Measurements from ENCODE around the gene SMYD2. TPM values are rescaled to one million over a fixed set of nuclear protein-coding genes. Genes with fewer than 3 reads are reported as not detected.

The SMYD2 gene
- total RNA-seq, 1 experiment from 2014 or later: 27.2 TPM

DNA sequence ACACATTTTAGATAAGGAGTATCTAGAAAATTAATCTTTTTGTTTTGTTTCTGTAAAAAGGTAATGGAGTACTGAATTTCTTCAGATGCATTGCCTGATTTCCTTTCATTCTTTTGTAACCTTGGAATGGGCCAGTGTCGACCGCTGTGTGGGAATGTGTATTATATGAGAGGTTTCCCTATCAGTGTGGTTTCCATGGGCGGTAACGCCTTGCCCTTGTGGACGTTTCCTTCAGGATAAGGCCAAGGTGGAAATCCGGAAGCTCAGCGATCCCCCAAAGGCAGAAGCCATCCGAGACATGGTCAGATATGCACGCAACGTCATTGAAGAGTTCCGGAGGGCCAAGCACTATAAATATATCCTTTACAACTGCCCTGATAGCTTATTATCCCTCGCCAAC, 49.8 kb downstream of the SMYD2 start:
- no peak overlapping the region for H2AFZ ChIP-seq (ENCODE audit: low read depth, low read length, poor library complexity, severe bottlenecking)
- CTCF ChIA-PET: interaction anchor here (1.5 to 7.8 kb wide), 10 partner anchors 10 to 1196 kb away, joined by 3 to 210 read pairs (median 14); no protein-coding TSS in a partner anchor
- RAD21 ChIA-PET (ENCODE audit: low non-redundant PET in 1 of 2, low total read pairs in 2 of 2, uncharacterized antibody in 2 of 2, unreplicated experiment in 2 of 2): interaction anchor here in 1 of 2 experiments (1.9 to 4.0 kb wide), 2 partner anchors 69 to 117 kb away, joined by 6 to 32 read pairs; no protein-coding TSS in a partner anchor
- H3K9me2 ChIP-seq (ENCODE audit: insufficient read depth): no peaks in the 10 kb centered on the region
- intact Hi-C loops (cut with micrococcal nuclease): no loop called here
- POLR2A ChIA-PET: no interaction called here
- no peaks in the 10 kb centered on the region for H3K79me2 ChIP-seq (ENCODE audit: insufficient read depth, low read length)
- no peak for ATAC-seq
- no peaks in the 10 kb centered on the region for H3K4me1 ChIP-seq (ENCODE audit: control insufficient read depth in 1 of 2, insufficient read depth in 2 of 2, low read length in 2 of 2)
- H3K9me3 ChIP-seq (ENCODE audit: control insufficient read depth in 1 of 2, insufficient read depth in 1 of 2, low read depth in 1 of 2, low read length in 2 of 2): no peaks in the 10 kb centered on the region
- peaks cover 4% of the 10 kb centered on the region; the same call in 1 of the 2 replicates for H4K20me1 ChIP-seq (ENCODE audit: insufficient read depth)
- TF ChIP-seq CBX3 (IDR thresholded peaks at IDR 0.05; ENCODE audit: low read depth) (no peak), ATF3 (IDR thresholded peaks at IDR 0.05) (no peak), ELF1 (IDR thresholded peaks at IDR 0.05; ENCODE audit: borderline replicate concordance, low read depth) (no peak), CEBPB (IDR thresholded peaks at IDR 0.05; ENCODE audit: low read depth) (no peak), SIN3A (IDR thresholded peaks at IDR 0.05; ENCODE audit: low read depth) (no peak)
- TF ChIP-seq, protein P1, sequence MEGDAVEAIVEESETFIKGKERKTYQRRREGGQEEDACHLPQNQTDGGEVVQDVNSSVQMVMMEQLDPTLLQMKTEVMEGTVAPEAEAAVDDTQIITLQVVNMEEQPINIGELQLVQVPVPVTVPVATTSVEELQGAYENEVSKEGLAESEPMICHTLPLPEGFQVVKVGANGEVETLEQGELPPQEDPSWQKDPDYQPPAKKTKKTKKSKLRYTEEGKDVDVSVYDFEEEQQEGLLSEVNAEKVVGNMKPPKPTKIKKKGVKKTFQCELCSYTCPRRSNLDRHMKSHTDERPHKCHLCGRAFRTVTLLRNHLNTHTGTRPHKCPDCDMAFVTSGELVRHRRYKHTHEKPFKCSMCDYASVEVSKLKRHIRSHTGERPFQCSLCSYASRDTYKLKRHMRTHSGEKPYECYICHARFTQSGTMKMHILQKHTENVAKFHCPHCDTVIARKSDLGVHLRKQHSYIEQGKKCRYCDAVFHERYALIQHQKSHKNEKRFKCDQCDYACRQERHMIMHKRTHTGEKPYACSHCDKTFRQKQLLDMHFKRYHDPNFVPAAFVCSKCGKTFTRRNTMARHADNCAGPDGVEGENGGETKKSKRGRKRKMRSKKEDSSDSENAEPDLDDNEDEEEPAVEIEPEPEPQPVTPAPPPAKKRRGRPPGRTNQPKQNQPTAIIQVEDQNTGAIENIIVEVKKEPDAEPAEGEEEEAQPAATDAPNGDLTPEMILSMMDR (IDR thresholded peaks at IDR 0.05 in 2 of 3, conservative IDR thresholded peaks at IDR 0.05 in 1 of 3; ENCODE audit: borderline replicate concordance in 1 of 3, insufficient read depth in 1 of 3, low read depth in 2 of 3, low read length in 2 of 3): no peak
- BruUV-seq (replicated peaks): no TSS peak
- H3K27me3 ChIP-seq (ENCODE audit: insufficient read depth, low read length): no peaks in the 10 kb centered on the region
- H3K27ac ChIP-seq (ENCODE audit: low read depth, low read length): no peak overlapping the region
- no peak overlapping the region for H3K9ac ChIP-seq (ENCODE audit: low read length)
- no peaks in the 10 kb centered on the region for H3K36me3 ChIP-seq (ENCODE audit: control insufficient read depth in 1 of 2, insufficient read depth in 2 of 2, low read length in 2 of 2)
- H3K4me3 ChIP-seq (replicated peaks in 1 of 2; ENCODE audit: low read depth in 1 of 2, low read length in 2 of 2): no peak overlapping the region
- no peak for DNase-seq (ENCODE audit: low read depth, low spot score)
- H3K4me2 ChIP-seq (ENCODE audit: low read length): no peak overlapping the region

- Histone ChIP-seq H3K9ac (ENCODE audit: low read length) (no peak overlapping the region), H3K9me3 (ENCODE audit: control insufficient read depth in 1 of 2, insufficient read depth in 1 of 2, low read depth in 1 of 2, low read length in 2 of 2) (no peaks in the 10 kb centered on the region), H3K79me2 (ENCODE audit: insufficient read depth, low read length) (no peaks in the 10 kb centered on the region), H3K27ac (ENCODE audit: low read depth, low read length) (no peak overlapping the region), H3K4me3 (replicated peaks in 1 of 2; ENCODE audit: low read depth in 1 of 2, low read length in 2 of 2) (no peak overlapping the region), H3K9me2 (ENCODE audit: insufficient read depth) (no peaks in the 10 kb centered on the region), H3K4me1 (ENCODE audit: control insufficient read depth in 1 of 2, insufficient read depth in 2 of 2, low read length in 2 of 2) (no peaks in the 10 kb centered on the region), H3K36me3 (ENCODE audit: control insufficient read depth in 1 of 2, insufficient read depth in 2 of 2, low read length in 2 of 2) (no peaks in the 10 kb centered on the region), H4K20me1 (ENCODE audit: insufficient read depth) (peaks cover 4% of the 10 kb centered on the region; the same call in 1 of the 2 replicates), H2AFZ (ENCODE audit: low read depth, low read length, poor library complexity, severe bottlenecking) (no peak overlapping the region), H3K4me2 (ENCODE audit: low read length) (no peak overlapping the region), H3K27me3 (ENCODE audit: insufficient read depth, low read length) (no peaks in the 10 kb centered on the region)
- RAD21 ChIA-PET (ENCODE audit: low non-redundant PET in 1 of 2, low total read pairs in 2 of 2, uncharacterized antibody in 2 of 2, unreplicated experiment in 2 of 2): interaction anchor here (0.7 to 2.8 kb wide), 8 partner anchors 70 to 260 kb away, joined by 3 to 15 read pairs (median 8); no protein-coding TSS in a partner anchor
- ATAC-seq: no peak
- no peak for DNase-seq (ENCODE audit: low read depth, low spot score)
- intact Hi-C loops (cut with micrococcal nuclease): no loop called here
- TF ChIP-seq ATF3 (IDR thresholded peaks at IDR 0.05) (no peak), SRF (IDR thresholded peaks at IDR 0.05; ENCODE audit: low read depth) (no peak), MAX (IDR thresholded peaks at IDR 0.05) (no peak), POLR2A (IDR thresholded peaks at IDR 0.05; ENCODE audit: borderline replicate concordance, extremely low read depth, insufficient read depth, insufficient read length) (no peak), SIN3A (IDR thresholded peaks at IDR 0.05; ENCODE audit: low read depth) (no peak), CBX3 (IDR thresholded peaks at IDR 0.05; ENCODE audit: low read depth) (no peak), CEBPB (IDR thresholded peaks at IDR 0.05; ENCODE audit: low read depth) (no peak), JUND (IDR thresholded peaks at IDR 0.05) (no peak), ELF1 (IDR thresholded peaks at IDR 0.05; ENCODE audit: borderline replicate concordance, low read depth) (no peak)
- TF ChIP-seq, protein P1 (IDR thresholded peaks at IDR 0.05 in 2 of 3, conservative IDR thresholded peaks at IDR 0.05 in 1 of 3; ENCODE audit: borderline replicate concordance in 1 of 3, insufficient read depth in 1 of 3, low read depth in 2 of 3, low read length in 2 of 3): no peak
- BruUV-seq (replicated peaks): no TSS peak
- CTCF ChIA-PET: interaction anchor here (0.5 to 7.8 kb wide), 33 partner anchors 9 to 1208 kb away, joined by 3 to 210 read pairs (median 5); partner anchors contain the start of genes CENPF, PTPN14 and SMYD2
- POLR2A ChIA-PET: interaction anchor here (1.2 kb wide), 1 partner anchor 70 kb away, joined by 3 read pairs; no protein-coding TSS in a partner anchor
These were observed 50.2 kb downstream of the SMYD2 start for GRCh38 chr1:214331180-214331579.
